CD8-positive, alpha-beta memory T cell (primary cell): ENCODE data around the gene TMUB1. TPM values are rescaled to one million over a fixed set of nuclear protein-coding genes. Genes with fewer than 3 reads are reported as not detected.

Experiments used
- CTCF ChIA-PET: fragments of 350-600 bp; sonication (Branson Sonifier 250); formaldehyde crosslinking; loops from one replicate; lab custom pipeline; 2021; ENCODE audit warnings: antibody characterized with exemption; lab: Charles Lee
- POLR2A ChIA-PET: fragments of 350-600 bp; sonication (Branson Sonifier 250); formaldehyde crosslinking; loops from one replicate; lab custom pipeline; 2021; ENCODE audit warnings: antibody characterized with exemption; lab: Charles Lee
- DNase-seq, 5 donors: peaks; one replicate each; pipeline versions ENCODE4 v3.0.0 to v3.0.0-alpha.2; 2020 to 2022; ENCODE audit warnings: mixed read lengths in 1 of 5
- H3K27ac ChIP-seq: one replicate; pipeline ENCODE4 v1.7.0; 2013; ENCODE audit warnings: low read depth, mild to moderate bottlenecking, low read length, moderate library complexity
- H3K27me3 ChIP-seq: 2 replicates; pipeline ENCODE4 v1.7.0; 2013; ENCODE audit warnings: low read length, mild to moderate bottlenecking; ENCODE audit not compliant: insufficient read depth, poor library complexity, severe bottlenecking
- H3K36me3 ChIP-seq: 2 replicates; pipeline ENCODE4 v1.7.0; 2013; ENCODE audit warnings: mild to moderate bottlenecking, low read length, moderate library complexity; ENCODE audit not compliant: insufficient read depth
- H3K4me1 ChIP-seq: 2 replicates; pipeline ENCODE4 v1.7.0; 2013; ENCODE audit warnings: mild to moderate bottlenecking, low read length, moderate library complexity; ENCODE audit not compliant: insufficient read depth
- H3K4me3 ChIP-seq: 2 replicates; pipeline ENCODE4 v1.7.0; 2013; ENCODE audit warnings: mild to moderate bottlenecking, low read length
- H3K9me3 ChIP-seq: 2 replicates; pipeline ENCODE4 v1.7.0; 2013; ENCODE audit warnings: mild to moderate bottlenecking, low read length
- H3K27ac Mint-ChIP-seq, 8 donors: one replicate each; pipeline ENCODE4 v1.8.0; 2020 to 2021; ENCODE audit warnings: mixed read lengths in 8 of 8, mild to moderate bottlenecking in 6 of 8, inconsistent platforms in 3 of 8, moderate library complexity in 3 of 8
- H3K27me3 Mint-ChIP-seq, 2 donors: one replicate each; pipeline ENCODE4 v1.8.0; 2020 to 2021; ENCODE audit warnings: mixed read lengths in 2 of 2, mild to moderate bottlenecking in 1 of 2, moderate library complexity in 1 of 2
- H3K36me3 Mint-ChIP-seq, 3 donors: one replicate each; pipeline ENCODE4 v1.8.0; 2020 to 2021; ENCODE audit warnings: mixed read lengths in 3 of 3, inconsistent platforms in 1 of 3, mild to moderate bottlenecking in 1 of 3
- H3K4me1 Mint-ChIP-seq, 3 donors: one replicate each; pipeline ENCODE4 v1.8.0; 2020 to 2021; ENCODE audit warnings: mixed read lengths in 3 of 3, inconsistent platforms in 1 of 3, mild to moderate bottlenecking in 1 of 3
- H3K4me3 Mint-ChIP-seq, 7 donors: one replicate each; pipeline ENCODE4 v1.8.0; 2020 to 2021; ENCODE audit warnings: mixed read lengths in 7 of 7, mild to moderate bottlenecking in 6 of 7, moderate library complexity in 4 of 7, inconsistent platforms in 2 of 7
- H3K9me3 Mint-ChIP-seq, 5 donors: one replicate each; pipeline ENCODE4 v1.8.0; 2020 to 2022; ENCODE audit warnings: mixed read lengths in 5 of 5, mild to moderate bottlenecking in 3 of 5, moderate library complexity in 2 of 5, inconsistent platforms in 1 of 5
- polyA plus RNA-seq: library from polyadenylated mRNA; unstranded; fragments of 300-500 nt; fragmentation: Illumina TruSeq; gene quantifications from one replicate; pipeline ENCODE4 v1.2.3, GENCODE V29; 2021
- total RNA-seq, 2 experiments: library from RNA; stranded (reverse); gene quantifications; one replicate each; pipeline ENCODE4 v1.2.3, GENCODE V29; 2021

TMUB1 gene
- total and polyA plus RNA-seq, 3 experiments from 2014 or later = 69.7 to 83.5 (median 81.7) TPM

- Mint-ChIP-seq H3K4me1 (peaks cover 6 to 8% (median 8%) of the 10 kb centered on the region in 3 donors), H3K4me3 (peak overlapping the region in 1 of 7 donors; percentile 44)
- no peaks in the 10 kb centered on the region for H3K36me3 ChIP-seq
Observed at GRCh38 chr7:151073990-151074389, 9.3 kb downstream of the TMUB1 start.

GRCh38 chr7:151071032-151071866 is 12.0 kb downstream of the TMUB1 start:
- DNase-seq = no peak
- Mint-ChIP-seq H3K27ac (peak overlapping the region in 1 of 8 donors; percentile 61), H3K4me3 (no peak overlapping the region), H3K27me3 (no peaks in the 10 kb centered on the region), H3K4me1 (no peaks in the 10 kb centered on the region), H3K9me3 (no peaks in the 10 kb centered on the region), H3K36me3 (peaks cover 3 to 74% (median 4%) of the 10 kb centered on the region in 3 donors)
- ChIA-PET CTCF (interaction anchor here (1.5 kb wide), 1 partner anchor 39 kb away, joined by 3 read pairs; no protein-coding TSS in a partner anchor), POLR2A (interaction anchor here (1.2 kb wide), 1 partner anchor 9 kb away, joined by 3 read pairs; the partner anchor contains the start of gene FASTK)
- Histone ChIP-seq H3K27ac (no peak overlapping the region), H3K9me3 (no peaks in the 10 kb centered on the region), H3K4me3 (no peak overlapping the region), H3K4me1 (no peaks in the 10 kb centered on the region), H3K27me3 (no peaks in the 10 kb centered on the region), H3K36me3 (no peaks in the 10 kb centered on the region)

More at GRCh38 chr7:151073990-151074389, 9.3 kb downstream of the TMUB1 start:
- H3K27me3 ChIP-seq = no peaks in the 10 kb centered on the region
- H3K27ac ChIP-seq = no peak overlapping the region
- peaks cover 3 to 67% (median 4%) of the 10 kb centered on the region in 3 donors for H3K36me3 Mint-ChIP-seq
- peak overlapping the region in 3 of 8 donors; percentile 36 to 61 (median 54) for H3K27ac Mint-ChIP-seq
- ChIA-PET CTCF (interaction anchor here (1.1 kb wide), 1 partner anchor 13 kb away, joined by 3 read pairs; no protein-coding TSS in a partner anchor), POLR2A (no interaction called here)
- no peak for DNase-seq
- H3K4me1 ChIP-seq = peaks cover 4% of the 10 kb centered on the region
- H3K4me3 ChIP-seq = no peak overlapping the region
- no peaks in the 10 kb centered on the region for H3K9me3 ChIP-seq
- peaks cover 0 to under 1% of the 10 kb centered on the region in 2 donors for H3K27me3 Mint-ChIP-seq
- no peaks in the 10 kb centered on the region for H3K9me3 Mint-ChIP-seq

- Mint-ChIP-seq H3K4me1 (no peaks in the 10 kb centered on the region), H3K27ac (peak overlapping the region in 1 of 8 donors; percentile 61), H3K36me3 (peaks cover 3 to 71% (median 4%) of the 10 kb centered on the region in 3 donors), H3K9me3 (no peaks in the 10 kb centered on the region), H3K27me3 (no peaks in the 10 kb centered on the region), H3K4me3 (no peak overlapping the region)
- DNase-seq = no peak
- Histone ChIP-seq H3K4me1 (no peaks in the 10 kb centered on the region), H3K27ac (no peak overlapping the region), H3K36me3 (no peaks in the 10 kb centered on the region), H3K27me3 (no peaks in the 10 kb centered on the region), H3K4me3 (no peak overlapping the region), H3K9me3 (no peaks in the 10 kb centered on the region)
- ChIA-PET CTCF (interaction anchor here (1.5 to 2.9 kb wide), 2 partner anchors 40 kb away, joined by 3 to 9 read pairs; no protein-coding TSS in a partner anchor), POLR2A (no interaction called here)
Observed at GRCh38 chr7:151070574-151070960, 12.7 kb downstream of the TMUB1 start.

GRCh38 chr7:151069841-151070573 is 13.3 kb downstream of the TMUB1 start:
- no peaks in the 10 kb centered on the region for H3K9me3 Mint-ChIP-seq
- H3K4me3 Mint-ChIP-seq = no peak overlapping the region
- Histone ChIP-seq H3K27me3 (no peaks in the 10 kb centered on the region), H3K27ac (no peak overlapping the region), H3K36me3 (peaks cover 4% of the 10 kb centered on the region), H3K9me3 (no peaks in the 10 kb centered on the region), H3K4me1 (no peaks in the 10 kb centered on the region), H3K4me3 (no peak overlapping the region)
- H3K27me3 Mint-ChIP-seq = no peaks in the 10 kb centered on the region
- ChIA-PET POLR2A (no interaction called here), CTCF (interaction anchor here (2.9 kb wide), 1 partner anchor 41 kb away, joined by 9 read pairs; no protein-coding TSS in a partner anchor)
- DNase-seq = no peak
- no peak overlapping the region for H3K27ac Mint-ChIP-seq
- no peaks in the 10 kb centered on the region for H3K4me1 Mint-ChIP-seq
- peaks cover 3 to 72% (median 4%) of the 10 kb centered on the region in 3 donors for H3K36me3 Mint-ChIP-seq

GRCh38 chr7:151068069-151068773 is 15.1 kb downstream of the TMUB1 start:
- Histone ChIP-seq H3K4me1 (no peaks in the 10 kb centered on the region), H3K27ac (no peak overlapping the region), H3K4me3 (no peak overlapping the region), H3K9me3 (no peaks in the 10 kb centered on the region), H3K27me3 (no peaks in the 10 kb centered on the region), H3K36me3 (peaks cover 11% of the 10 kb centered on the region)
- Mint-ChIP-seq H3K36me3 (peaks cover 3 to 71% (median 4%) of the 10 kb centered on the region in 3 donors), H3K27ac (no peak overlapping the region), H3K9me3 (no peaks in the 10 kb centered on the region), H3K4me1 (no peaks in the 10 kb centered on the region), H3K4me3 (no peak overlapping the region), H3K27me3 (no peaks in the 10 kb centered on the region)
- no peak for DNase-seq
- POLR2A ChIA-PET = interaction anchor here (0.7 kb wide), 1 partner anchor 134 kb away, joined by 6 read pairs; no protein-coding TSS in a partner anchor
- CTCF ChIA-PET = interaction anchor here (0.9 to 2.9 kb wide), 3 partner anchors 10 to 54 kb away, joined by 3 to 9 read pairs (median 3); no protein-coding TSS in a partner anchor

GRCh38 chr7:151066273-151066974 is 16.9 kb downstream of the TMUB1 start:
- Mint-ChIP-seq H3K36me3 (peaks cover 3 to 66% (median 4%) of the 10 kb centered on the region in 3 donors), H3K4me3 (no peak overlapping the region), H3K27ac (peak overlapping the region in 1 of 8 donors; percentile 57), H3K27me3 (no peaks in the 10 kb centered on the region), H3K9me3 (no peaks in the 10 kb centered on the region), H3K4me1 (peaks cover 1 to 7% (median 5%) of the 10 kb centered on the region in 3 donors)
- DNase-seq = no peak
- H3K4me3 ChIP-seq = no peak overlapping the region
- peaks cover under 1% of the 10 kb centered on the region for H3K4me1 ChIP-seq
- H3K9me3 ChIP-seq = no peaks in the 10 kb centered on the region
- peaks cover 11% of the 10 kb centered on the region for H3K36me3 ChIP-seq
- ChIA-PET POLR2A (interaction anchor here (0.8 kb wide), 1 partner anchor 17 kb away, joined by 3 read pairs; the partner anchor contains the start of gene TMUB1), CTCF (no interaction called here)
- no peaks in the 10 kb centered on the region for H3K27me3 ChIP-seq
- H3K27ac ChIP-seq = no peak overlapping the region

GRCh38 chr7:151065516-151065915 is 17.8 kb downstream of the TMUB1 start:
- Mint-ChIP-seq H3K9me3 (no peaks in the 10 kb centered on the region), H3K4me3 (no peak overlapping the region), H3K4me1 (peaks cover 7 to 16% (median 13%) of the 10 kb centered on the region in 3 donors), H3K27ac (peak overlapping the region in 3 of 8 donors; percentile 17 to 84 (median 77)), H3K36me3 (peaks cover 3 to 59% (median 4%) of the 10 kb centered on the region in 3 donors), H3K27me3 (no peaks in the 10 kb centered on the region)
- POLR2A ChIA-PET = no interaction called here
- DNase-seq = no peak
- Histone ChIP-seq H3K36me3 (peaks cover 11% of the 10 kb centered on the region), H3K9me3 (no peaks in the 10 kb centered on the region), H3K4me1 (peaks cover 10% of the 10 kb centered on the region), H3K27me3 (no peaks in the 10 kb centered on the region), H3K4me3 (no peak overlapping the region), H3K27ac (no peak overlapping the region)
- CTCF ChIA-PET = no interaction called here
